ENCODE measurements around the gene SNAP47.

Gene SNAP47

GRCh38 chr1:227734546-227734855 is 734 bp upstream of the SNAP47 start:
- Histone ChIP-seq H3F3A (ENCODE audit: low read depth) (no peaks in the 10 kb centered on the region), H3K9me3 (ENCODE audit: insufficient read depth, low read depth, low read length) (no peaks in the 10 kb centered on the region), H3K4me1 (ENCODE audit: insufficient read depth, low read length, poor library complexity, severe bottlenecking) (peaks cover 13% of the 10 kb centered on the region), H3K36me3 (ENCODE audit: insufficient read depth, low read length) (no peaks in the 10 kb centered on the region), H3K79me2 (ENCODE audit: insufficient read depth, low read length) (peaks cover 58% of the 10 kb centered on the region), H3K4me2 (ENCODE audit: low read depth, low read length, poor library complexity, severe bottlenecking) (peak overlapping the region; percentile 94), H3K4me3 (ENCODE audit: low read length, poor library complexity, severe bottlenecking) (peak overlapping the region; percentile 100), H3K27me3 (ENCODE audit: insufficient read depth, low read length, poor library complexity, severe bottlenecking) (no peaks in the 10 kb centered on the region), H3K9ac (ENCODE audit: low read depth, low read length, poor library complexity, severe bottlenecking) (peak overlapping the region; percentile 88), H3K9me2 (replicated peaks; ENCODE audit: low read depth, low read length) (no peaks in the 10 kb centered on the region), H2AFZ (ENCODE audit: low read length) (peak overlapping the region; percentile 98), H4K20me1 (ENCODE audit: insufficient read depth, low read length, poor library complexity, severe bottlenecking) (peaks cover 18% of the 10 kb centered on the region)
- TF ChIP-seq EZH2phosphoT487 (IDR thresholded peaks at IDR 0.05; ENCODE audit: borderline replicate concordance) (no peak), CTCF (conservative IDR thresholded peaks at IDR 0.05; ENCODE audit: low read length) (no peak)

- peaks cover 13% of the 10 kb centered on the region for H3K4me1 ChIP-seq (ENCODE audit: insufficient read depth, low read length, poor library complexity, severe bottlenecking)
- no peaks in the 10 kb centered on the region for H3K36me3 ChIP-seq (ENCODE audit: insufficient read depth, low read length)
- H3F3A ChIP-seq (ENCODE audit: low read depth), result no peaks in the 10 kb centered on the region
- H3K9ac ChIP-seq (ENCODE audit: low read depth, low read length, poor library complexity, severe bottlenecking), result peak overlapping the region; percentile 88
- H3K79me2 ChIP-seq (ENCODE audit: insufficient read depth, low read length), result peaks cover 71% of the 10 kb centered on the region
- H4K20me1 ChIP-seq (ENCODE audit: insufficient read depth, low read length, poor library complexity, severe bottlenecking), result peaks cover 17% of the 10 kb centered on the region
- peak overlapping the region; percentile 87 for H2AFZ ChIP-seq (ENCODE audit: low read length)
- H3K9me3 ChIP-seq (ENCODE audit: insufficient read depth, low read depth, low read length), result no peaks in the 10 kb centered on the region
- peak overlapping the region; percentile 94 for H3K4me2 ChIP-seq (ENCODE audit: low read depth, low read length, poor library complexity, severe bottlenecking)
- H3K27me3 ChIP-seq (ENCODE audit: insufficient read depth, low read length, poor library complexity, severe bottlenecking), result no peaks in the 10 kb centered on the region
- TF ChIP-seq CTCF (conservative IDR thresholded peaks at IDR 0.05; ENCODE audit: low read length), result no peak
- no peaks in the 10 kb centered on the region for H3K9me2 ChIP-seq (replicated peaks; ENCODE audit: low read depth, low read length)
- peak overlapping the region; percentile 100 for H3K4me3 ChIP-seq (ENCODE audit: low read length, poor library complexity, severe bottlenecking)
These were observed 477 bp downstream of the SNAP47 start for GRCh38 chr1:227735539-227736285.

GRCh38 chr1:227736814-227737432 is 1.7 kb downstream of the SNAP47 start:
- Histone ChIP-seq H2AFZ (ENCODE audit: low read length) (no peak overlapping the region), H3K9me2 (replicated peaks; ENCODE audit: low read depth, low read length) (no peaks in the 10 kb centered on the region), H3K79me2 (ENCODE audit: insufficient read depth, low read length) (peaks cover 77% of the 10 kb centered on the region), H3K4me1 (ENCODE audit: insufficient read depth, low read length, poor library complexity, severe bottlenecking) (peaks cover 13% of the 10 kb centered on the region), H3K4me3 (ENCODE audit: low read length, poor library complexity, severe bottlenecking) (peak overlapping the region; percentile 100), H3K36me3 (ENCODE audit: insufficient read depth, low read length) (no peaks in the 10 kb centered on the region), H3K4me2 (ENCODE audit: low read depth, low read length, poor library complexity, severe bottlenecking) (peak overlapping the region; percentile 94), H3K9ac (ENCODE audit: low read depth, low read length, poor library complexity, severe bottlenecking) (peak overlapping the region; percentile 88), H3F3A (ENCODE audit: low read depth) (no peaks in the 10 kb centered on the region), H3K9me3 (ENCODE audit: insufficient read depth, low read depth, low read length) (no peaks in the 10 kb centered on the region), H3K27me3 (ENCODE audit: insufficient read depth, low read length, poor library complexity, severe bottlenecking) (no peaks in the 10 kb centered on the region), H4K20me1 (ENCODE audit: insufficient read depth, low read length, poor library complexity, severe bottlenecking) (peaks cover 19% of the 10 kb centered on the region)
- TF ChIP-seq EZH2phosphoT487 (IDR thresholded peaks at IDR 0.05; ENCODE audit: borderline replicate concordance) (no peak), CTCF (conservative IDR thresholded peaks at IDR 0.05; ENCODE audit: low read length) (no peak)

Measured in Loucy (cell line).